Natural killer cell (primary cell): Measurements from ENCODE around the gene RASGEF1C. TPM values are rescaled to one million over a fixed set of nuclear protein-coding genes. Genes with fewer than 3 reads are reported as not detected.

Experiments used
- ATAC-seq, 3 donors: fragments of 150-1000 bp in 2 of 3; fragments of 200-7000 bp in 1 of 3; cut with Tn5 transposase; 1 replicate in 1 of 3; 2 replicates in 2 of 3; pipeline ENCODE4 v1.10.0; 2021; ENCODE audit warnings: mild to moderate bottlenecking in 2 of 3, moderate library complexity in 2 of 3
- DNase-seq, 2 donors: peaks; one replicate each; pipeline versions ENCODE4 v3.0.0 to v3.0.0-alpha.2; 2013 to 2021; ENCODE audit warnings: mixed read lengths in 1 of 2
- H3K27ac ChIP-seq: one replicate; pipeline ENCODE4 v1.5.1; 2013; ENCODE audit warnings: mild to moderate bottlenecking, low read length
- H3K27me3 ChIP-seq: one replicate; pipeline ENCODE4 v1.6.1; 2013; ENCODE audit warnings: low read length; ENCODE audit not compliant: control insufficient read depth, insufficient read depth
- H3K36me3 ChIP-seq: one replicate; pipeline ENCODE4 v1.6.1; 2013; ENCODE audit warnings: low read length; ENCODE audit not compliant: control insufficient read depth, insufficient read depth
- H3K4me1 ChIP-seq: one replicate; pipeline ENCODE4 v1.6.1; 2013; ENCODE audit warnings: low read length; ENCODE audit not compliant: control insufficient read depth, insufficient read depth
- H3K4me3 ChIP-seq: one replicate; pipeline ENCODE4 v1.5.1; 2013; ENCODE audit warnings: low read length
- H3K9me3 ChIP-seq: one replicate; pipeline ENCODE4 v1.6.1; 2013; ENCODE audit warnings: low read length; ENCODE audit not compliant: control insufficient read depth, insufficient read depth
- H3K27ac Mint-ChIP-seq, 2 donors: one replicate each; pipeline ENCODE4 v1.8.0; 2022; ENCODE audit warnings: mild to moderate bottlenecking in 2 of 2, mixed read lengths in 2 of 2, moderate library complexity in 1 of 2
- H3K27me3 Mint-ChIP-seq, 2 donors: one replicate each; pipeline ENCODE4 v1.8.0; 2022; ENCODE audit warnings: low read depth in 2 of 2, mixed read lengths in 2 of 2
- H3K36me3 Mint-ChIP-seq: one replicate; pipeline ENCODE4 v1.8.0; 2022; ENCODE audit warnings: mixed read lengths
- H3K4me1 Mint-ChIP-seq, 2 donors: one replicate each; pipeline ENCODE4 v1.8.0; 2022; ENCODE audit warnings: mixed read lengths in 2 of 2
- H3K4me3 Mint-ChIP-seq: one replicate; pipeline ENCODE4 v1.8.0; 2022; ENCODE audit warnings: mild to moderate bottlenecking, moderate library complexity, mixed read lengths
- H3K9me3 Mint-ChIP-seq, 2 donors: one replicate each; pipeline ENCODE4 v1.8.0; 2022; ENCODE audit warnings: mixed read lengths in 2 of 2
- CTCF ChIP-seq: fragments of 200-600 bp; IDR thresholded peaks from one replicate; pipeline ENCODE4 v1.8.0; 2022; ENCODE audit warnings: antibody characterized with exemption
- WGBS: methylation state at CpG from one replicate; pipeline ENCODE4 v1.1.7; 2013; ENCODE audit warnings: missing lambda C conversion rate; ENCODE audit not compliant: insufficient coverage; 5-methylcytosine and 5-hydroxymethylcytosine counted together
- intact Hi-C: fragments of 100-400 bp; cut with micrococcal nuclease; formaldehyde crosslinking; loops from one replicate; pipeline ENCODE4 v1.14.2; 2022
- total RNA-seq, 4 donors: library from RNA; stranded (reverse); fragments of 120-200 nt in 1 of 4; gene quantifications; one replicate each; pipeline versions ENCODE4 v1.2.3 to v1.2.4, GENCODE V29; 2013 to 2022

RASGEF1C gene
- total RNA-seq, 3 donors from 2014 or later (not counting 1 experiment from before 2014, with no cell fraction given), result not detected

GRCh38 chr5:180079702-180080466 lies 129.1 kb downstream of the RASGEF1C start:
- H3K4me3 ChIP-seq, result no peak overlapping the region

DNA sequence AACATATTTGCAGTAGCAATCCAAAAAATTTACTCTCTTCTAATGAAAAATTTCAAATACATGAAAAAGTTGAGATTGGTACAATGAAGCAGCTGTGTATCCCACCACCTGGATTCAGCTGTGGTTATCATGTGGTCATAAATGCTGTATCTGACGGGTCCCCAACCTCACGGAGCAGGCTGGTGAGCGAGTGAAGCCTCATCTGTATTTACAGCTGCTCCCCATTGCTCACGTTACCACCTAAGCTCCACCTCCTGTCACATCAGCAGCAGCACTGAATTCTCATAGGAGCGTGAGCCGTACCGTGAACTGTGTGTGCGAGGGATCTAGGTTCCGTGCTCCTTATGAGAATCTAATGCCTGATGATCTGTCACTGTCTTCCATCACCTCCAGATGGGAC lies 130.7 kb downstream of the RASGEF1C start:
- no peaks in the 10 kb centered on the region for H3K36me3 ChIP-seq
- Mint-ChIP-seq H3K4me1 (peaks cover 12 to 13% of the 10 kb centered on the region in 2 donors), H3K27me3 (peaks cover 34 to 36% of the 10 kb centered on the region in 2 donors), H3K9me3 (no peaks in the 10 kb centered on the region), H3K4me3 (no peak overlapping the region), H3K36me3 (no peaks in the 10 kb centered on the region), H3K27ac (no peak overlapping the region)
- 77% methylated on average over 9 of the region's 9 CpGs for WGBS
- peaks cover 13% of the 10 kb centered on the region for H3K27me3 ChIP-seq
- no peaks in the 10 kb centered on the region for H3K9me3 ChIP-seq
- no peak overlapping the region for H3K4me3 ChIP-seq
- intact Hi-C loops, result no loop called here
- peaks cover 20% of the 10 kb centered on the region for H3K4me1 ChIP-seq
- no peak overlapping the region for H3K27ac ChIP-seq
- DNase-seq (no peak), ATAC-seq (no peak)
- TF ChIP-seq CTCF, result no peak

More at GRCh38 chr5:180079702-180080466, 129.1 kb downstream of the RASGEF1C start:
- H3K9me3 ChIP-seq, result no peaks in the 10 kb centered on the region
- H3K27me3 ChIP-seq, result peaks cover 19% of the 10 kb centered on the region
- no peak for ATAC-seq
- H3K4me1 Mint-ChIP-seq, result peaks cover 12 to 17% of the 10 kb centered on the region in 2 donors
- no peaks in the 10 kb centered on the region for H3K36me3 Mint-ChIP-seq
- intact Hi-C loops, result no loop called here
- peaks cover 24% of the 10 kb centered on the region for H3K4me1 ChIP-seq
- WGBS, result 77% methylated on average over 14 of the region's 14 CpGs
- H3K27ac ChIP-seq, result no peak overlapping the region
- DNase-seq, result no peak
- no peaks in the 10 kb centered on the region for H3K36me3 ChIP-seq
- no peak overlapping the region for H3K27ac Mint-ChIP-seq
- peaks cover 44 to 49% of the 10 kb centered on the region in 2 donors for H3K27me3 Mint-ChIP-seq
- no peaks in the 10 kb centered on the region for H3K9me3 Mint-ChIP-seq
- H3K4me3 Mint-ChIP-seq, result peak overlapping the region; percentile 37
- TF ChIP-seq CTCF, result no peak

DNA sequence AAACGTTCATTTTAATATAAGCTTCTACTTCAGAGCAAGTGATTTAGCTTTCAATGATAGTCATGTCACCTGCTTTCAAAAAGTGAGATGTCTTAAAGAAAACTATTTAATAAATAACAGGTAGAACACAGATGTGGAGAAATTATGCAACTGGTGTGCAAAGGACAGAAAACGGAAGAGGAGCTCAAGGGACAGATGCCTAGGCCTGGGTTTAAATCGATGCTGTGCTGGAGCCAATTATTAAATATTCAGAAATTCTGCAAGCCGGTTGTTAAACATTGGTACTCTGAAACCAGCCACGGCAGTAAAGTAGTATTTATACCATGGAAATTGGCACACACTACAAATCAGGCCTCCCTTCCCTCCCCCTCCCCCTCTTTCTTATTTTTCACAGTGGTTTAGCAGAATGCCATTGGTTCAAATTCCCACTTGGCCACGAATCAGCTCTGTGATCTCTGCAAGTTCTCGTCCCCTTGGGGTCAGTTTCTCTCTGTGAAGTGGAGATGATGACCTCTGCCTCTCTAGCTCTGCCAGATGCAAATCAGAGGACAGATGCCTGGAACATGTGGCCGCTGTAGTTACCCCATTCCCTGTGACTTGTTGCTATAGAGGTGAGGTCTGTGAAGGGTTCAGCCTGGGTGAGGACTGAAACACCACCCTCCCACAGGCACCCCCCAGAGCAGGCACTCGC lies 131.3 kb downstream of the RASGEF1C start:
- no peak for TF ChIP-seq CTCF
- H3K36me3 ChIP-seq, result no peaks in the 10 kb centered on the region
- H3K9me3 ChIP-seq, result no peaks in the 10 kb centered on the region
- H3K9me3 Mint-ChIP-seq, result no peaks in the 10 kb centered on the region
- no peak for DNase-seq
- 92% methylated on average over 8 of the region's 9 CpGs for WGBS
- H3K27me3 ChIP-seq, result peaks cover 12% of the 10 kb centered on the region
- no peak overlapping the region for H3K4me3 ChIP-seq
- peaks cover 22% of the 10 kb centered on the region for H3K4me1 ChIP-seq
- H3K4me3 Mint-ChIP-seq, result no peak overlapping the region
- no peak overlapping the region for H3K27ac ChIP-seq
- H3K36me3 Mint-ChIP-seq, result no peaks in the 10 kb centered on the region
- no peak for ATAC-seq
- no peak overlapping the region for H3K27ac Mint-ChIP-seq
- intact Hi-C loops, result no loop called here
- H3K27me3 Mint-ChIP-seq, result peaks cover 32 to 33% of the 10 kb centered on the region in 2 donors
- H3K4me1 Mint-ChIP-seq, result peaks cover 12 to 17% of the 10 kb centered on the region in 2 donors
